Keratinocyte (primary cell): ENCODE results near the gene NTMT1. TPM values are rescaled to one million over a fixed set of nuclear protein-coding genes. Genes with fewer than 3 reads are reported as not detected.

Source experiments
- DNase-seq: peaks from one replicate; pipeline ENCODE4 v3.0.0-alpha.2; 2011; ENCODE audit warnings: low read depth, missing footprints, low spot score
- FAIRE-seq: peaks from 2 replicates; lab custom pipeline; 2011; peaks lifted over from hg19 to GRCh38; lab: Jason Lieb, UNC
- H2AFZ ChIP-seq: 2 replicates; pipeline ENCODE4 v1.6.0; 2012; ENCODE audit warnings: low read length, control low read depth, inconsistent platforms; ENCODE audit not compliant: control insufficient read depth
- H3K27ac ChIP-seq: 2 replicates; pipeline ENCODE4 v1.5.1; 2011; ENCODE audit warnings: low read length; ENCODE audit not compliant: control insufficient read depth, insufficient read depth
- H3K27me3 ChIP-seq: 3 replicates; pipeline ENCODE4 v1.6.0; 2011; ENCODE audit warnings: low read length; ENCODE audit not compliant: control insufficient read depth, insufficient read depth; ENCODE audit errors: extremely low read depth
- H3K36me3 ChIP-seq, 2 experiments: 2 replicates in 1 of 2; 3 replicates in 1 of 2; pipeline ENCODE4 v1.5.1; 2011; ENCODE audit warnings: low read length in 2 of 2, mild to moderate bottlenecking in 1 of 2; ENCODE audit not compliant: control insufficient read depth in 2 of 2, insufficient read depth in 2 of 2; ENCODE audit errors: extremely low read depth in 1 of 2
- H3K4me1 ChIP-seq: 3 replicates; pipeline ENCODE4 v1.5.1; 2011; ENCODE audit warnings: low read length; ENCODE audit not compliant: control insufficient read depth, insufficient read depth; ENCODE audit errors: extremely low read depth
- H3K4me2 ChIP-seq: 3 replicates; pipeline ENCODE4 v1.6.0; 2011; ENCODE audit warnings: low read depth, low read length; ENCODE audit not compliant: control insufficient read depth, insufficient read depth; ENCODE audit errors: extremely low read depth
- H3K4me3 ChIP-seq, 3 experiments: fragments of 200-600 bp in 1 of 3; sonication (generic) in 1 of 3; 2 replicates in 2 of 3; 3 replicates in 1 of 3; pipeline ENCODE4 v1.5.1; 2011 to 2016; ENCODE audit warnings: low read length in 3 of 3, mild to moderate bottlenecking in 3 of 3, control low read depth in 2 of 3, inconsistent platforms in 1 of 3, low read depth in 1 of 3, mixed read lengths in 1 of 3, mixed run types in 1 of 3, moderate library complexity in 1 of 3; ENCODE audit not compliant: control insufficient read depth in 2 of 3, insufficient read depth in 2 of 3; ENCODE audit errors: extremely low read depth in 1 of 3
- H3K79me2 ChIP-seq: 2 replicates; pipeline ENCODE4 v1.6.0; 2012; ENCODE audit warnings: low read length; ENCODE audit not compliant: control insufficient read depth, insufficient read depth
- H3K9ac ChIP-seq: 3 replicates; pipeline ENCODE4 v1.6.0; 2011; ENCODE audit warnings: low read length; ENCODE audit not compliant: control insufficient read depth, insufficient read depth; ENCODE audit errors: extremely low read depth
- H3K9me1 ChIP-seq: 3 replicates; pipeline ENCODE4 v1.6.0; 2011; ENCODE audit warnings: low read length; ENCODE audit not compliant: control insufficient read depth, insufficient read depth; ENCODE audit errors: extremely low read depth
- H3K9me3 ChIP-seq: 2 replicates; pipeline ENCODE4 v1.5.1; 2012; ENCODE audit warnings: low read depth, low read length; ENCODE audit not compliant: control insufficient read depth
- H4K20me1 ChIP-seq: 3 replicates; pipeline ENCODE4 v1.6.0; 2011; ENCODE audit warnings: low read length; ENCODE audit not compliant: control insufficient read depth, insufficient read depth; ENCODE audit errors: extremely low read depth
- CTCF ChIP-seq, 3 experiments: IDR thresholded peaks in 1 of 3; conservative IDR thresholded peaks in 1 of 3; optimal IDR thresholded peaks in 1 of 3; 2 replicates in 2 of 3; 3 replicates in 1 of 3; pipeline versions ENCODE3 to v1.5.1; 2011; ENCODE audit warnings: low read length in 3 of 3, mild to moderate bottlenecking in 3 of 3, moderate library complexity in 2 of 3, control low read depth in 1 of 3, inconsistent platforms in 1 of 3; ENCODE audit not compliant: insufficient read depth in 2 of 3; ENCODE audit errors: extremely low read depth in 1 of 3
- EZH2 ChIP-seq: IDR thresholded peaks from one replicate; pipeline ENCODE4 v1.6.1; 2012; ENCODE audit warnings: inconsistent platforms, mild to moderate bottlenecking, low read length, moderate library complexity
- dilution Hi-C: fragments of 300-500 bp; cut with MboI; formaldehyde crosslinking; loops from one replicate; pipeline ENCODE4 v1.7.0; 2020; ENCODE audit warnings: low sequenced_read_pairs; ENCODE audit not compliant: extremely low pct_ligation_motif_present
- polyA plus RNA-seq, 5 experiments: library from polyadenylated mRNA; depleted of rRNA in 3 of 5; stranded (reverse) in 3 of 5; stranded (forward) in 1 of 5; unstranded in 1 of 5; fragments of >200 nt; gene quantifications; 1 replicate in 1 of 5; 2 replicates in 3 of 5; 3 replicates in 1 of 5; pipeline versions ENCODE4 v1.2.1 to v1.2.3, GENCODE V29; 2011 to 2012; ENCODE audit warnings: missing spikeins in 2 of 5, low read depth in 1 of 5, low replicate concordance in 1 of 5

NTMT1 gene
- polyA plus RNA-seq, 1 donor (not counting 4 experiments of a cell fraction or from before 2014, with no cell fraction given), result 50.2 TPM

- H3K9ac ChIP-seq, result peak overlapping the region; percentile 95
- no peak for FAIRE-seq
- peaks cover 67% of the 10 kb centered on the region for H3K79me2 ChIP-seq
- H2AFZ ChIP-seq, result no peak overlapping the region
- peaks cover 43% of the 10 kb centered on the region for H3K4me1 ChIP-seq
- peaks cover 6% of the 10 kb centered on the region for H3K9me1 ChIP-seq
- no peak for DNase-seq
- H3K9me3 ChIP-seq, result no peaks in the 10 kb centered on the region
- no peak overlapping the region for H3K27ac ChIP-seq
- H3K27me3 ChIP-seq, result no peaks in the 10 kb centered on the region
- dilution Hi-C loops, result no loop called here
- peak overlapping the region; percentile 100 for H3K4me2 ChIP-seq
- H3K36me3 ChIP-seq, result peaks cover 3 to 15% of the 10 kb centered on the region in 2 experiments
- no peak for TF ChIP-seq CTCF (optimal IDR thresholded peaks at IDR 0.05 in 1 of 3, IDR thresholded peaks at IDR 0.05 in 1 of 3, conservative IDR thresholded peaks at IDR 0.05 in 1 of 3; ENCODE audit: extremely low read depth in 1 of 3, insufficient read depth in 2 of 3, low read length in 3 of 3)
- no peak for TF ChIP-seq EZH2
- H3K4me3 ChIP-seq, result peak overlapping the region in 2 of 3 experiments; percentile 96 to 99
- peaks cover 28% of the 10 kb centered on the region for H4K20me1 ChIP-seq
Measured at GRCh38 chr9:129627556-129628440, 1.8 kb downstream of the NTMT1 start.

- Histone ChIP-seq H3K9ac (no peak overlapping the region), H3K4me1 (peaks cover 43% of the 10 kb centered on the region)
Measured at GRCh38 chr9:129628709-129629108, 2.7 kb downstream of the NTMT1 start.

More at GRCh38 chr9:129628709-129629108, 2.7 kb downstream of the NTMT1 start:
- H3K36me3 ChIP-seq, result peaks cover 7 to 17% of the 10 kb centered on the region in 2 experiments
- H3K79me2 ChIP-seq, result peaks cover 76% of the 10 kb centered on the region
- TF ChIP-seq CTCF (optimal IDR thresholded peaks at IDR 0.05 in 1 of 3, IDR thresholded peaks at IDR 0.05 in 1 of 3, conservative IDR thresholded peaks at IDR 0.05 in 1 of 3; ENCODE audit: extremely low read depth in 1 of 3, insufficient read depth in 2 of 3, low read length in 3 of 3), result no peak
- TF ChIP-seq EZH2, result no peak
- H3K27me3 ChIP-seq, result no peaks in the 10 kb centered on the region
- H3K9me1 ChIP-seq, result peaks cover 6% of the 10 kb centered on the region
- H3K27ac ChIP-seq, result no peak overlapping the region
- FAIRE-seq, result no peak
- dilution Hi-C loops, result no loop called here
- H4K20me1 ChIP-seq, result peaks cover 33% of the 10 kb centered on the region
- H3K4me2 ChIP-seq, result no peak overlapping the region
- H2AFZ ChIP-seq, result no peak overlapping the region
- no peak overlapping the region for H3K4me3 ChIP-seq
- no peak for DNase-seq
- H3K9me3 ChIP-seq, result no peaks in the 10 kb centered on the region
